ENCODE data around the gene MLLT3.

MLLT3 gene

DNA sequence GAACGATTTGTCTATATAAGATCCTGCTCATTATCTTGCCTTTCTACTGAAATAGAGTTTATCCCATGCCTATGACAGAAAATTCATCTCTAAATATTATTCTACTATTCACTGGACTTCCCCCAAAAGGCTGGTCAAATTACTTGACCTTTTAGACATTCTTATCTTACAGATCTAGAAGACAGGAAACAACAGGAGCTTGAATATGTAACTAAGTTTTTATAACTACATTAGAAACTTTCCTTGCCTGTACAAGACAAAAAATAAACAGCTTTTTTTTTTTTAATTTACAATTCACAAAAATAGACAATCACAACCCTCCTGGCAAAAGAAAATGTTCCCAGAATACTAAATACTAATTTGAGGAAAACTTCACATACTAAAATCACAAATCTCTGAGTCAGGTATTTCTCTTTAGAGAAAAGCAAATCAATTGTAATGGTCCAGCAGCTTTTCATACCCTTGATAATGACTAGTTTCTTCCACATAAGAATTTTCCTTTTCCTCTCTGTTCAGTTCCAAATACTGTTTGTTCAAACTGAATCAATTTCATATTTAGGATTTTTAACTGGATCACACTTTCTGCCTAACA lies 68.6 kb downstream of the MLLT3 start:
- no peak for DNase-seq

DNA sequence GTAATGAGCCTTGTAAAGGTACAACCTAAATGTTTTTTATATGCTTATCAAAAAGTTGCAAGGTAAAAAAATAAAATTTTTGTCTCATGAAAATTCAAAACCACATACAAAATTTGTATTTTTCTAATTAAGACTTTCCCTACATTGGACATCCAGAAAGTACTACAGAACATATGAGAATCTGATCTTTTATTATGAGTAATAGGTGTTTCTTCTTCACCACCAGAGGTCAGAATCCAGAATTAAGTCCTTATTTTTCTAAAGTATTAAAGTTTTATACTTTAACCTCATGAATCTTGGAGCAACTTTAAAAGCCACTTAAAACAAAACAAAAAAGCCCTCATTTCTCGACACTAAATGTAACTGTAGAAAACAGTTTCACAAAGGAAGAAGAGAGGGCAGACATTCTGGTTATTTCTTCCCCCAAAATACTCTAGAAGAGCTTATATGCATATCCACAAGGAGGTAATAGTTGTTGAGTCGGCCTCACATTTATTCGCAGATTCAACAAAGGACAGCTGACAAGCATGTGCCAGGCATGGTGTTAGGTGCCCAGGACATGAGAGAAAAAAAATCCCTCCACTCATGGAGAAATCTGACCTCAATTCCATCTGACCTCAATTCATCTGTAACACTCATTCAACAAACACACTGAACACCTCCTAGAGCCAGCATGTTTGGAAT lies 69.3 kb downstream of the MLLT3 start:
- DNase-seq, result no peak

DNA sequence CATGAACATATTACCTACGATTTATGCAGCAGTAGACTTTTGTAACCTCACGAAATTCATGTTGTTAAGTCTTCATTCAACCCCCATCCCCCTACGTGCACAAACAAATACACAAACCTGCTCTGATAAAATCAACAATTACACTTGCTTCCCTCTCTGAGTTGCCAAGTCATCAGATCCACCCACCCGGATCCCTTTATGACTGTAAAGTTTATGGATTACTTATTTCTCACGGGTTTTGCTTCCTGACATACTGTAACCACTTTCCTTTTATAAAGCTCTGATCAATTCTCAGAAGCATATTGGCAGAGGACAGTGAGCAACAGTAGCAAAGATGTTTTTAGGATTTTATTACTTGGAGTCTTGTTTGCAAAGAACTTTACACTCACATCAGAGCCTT lies 70.5 kb downstream of the MLLT3 start:
- DNase-seq, result no peak

DNA sequence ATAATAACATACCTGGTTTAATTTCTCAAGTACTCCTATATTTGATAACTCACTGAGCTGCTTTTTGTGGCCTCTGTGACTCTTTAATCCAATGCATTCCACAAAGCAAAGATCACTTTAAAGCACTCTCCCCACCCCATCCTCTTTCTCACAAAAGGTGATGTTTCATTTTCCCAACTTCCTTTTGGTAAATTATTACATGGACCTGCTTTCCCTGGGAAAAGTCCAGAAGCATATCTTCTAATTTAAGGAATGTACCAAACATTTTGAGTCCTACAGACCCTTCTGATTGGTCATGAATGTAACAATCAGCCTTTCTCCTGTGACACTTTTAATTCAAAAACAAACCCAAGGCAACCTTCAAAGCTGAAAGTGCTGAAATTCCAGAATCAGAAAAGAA lies 71.1 kb downstream of the MLLT3 start:
- DNase-seq, result no peak

DNA sequence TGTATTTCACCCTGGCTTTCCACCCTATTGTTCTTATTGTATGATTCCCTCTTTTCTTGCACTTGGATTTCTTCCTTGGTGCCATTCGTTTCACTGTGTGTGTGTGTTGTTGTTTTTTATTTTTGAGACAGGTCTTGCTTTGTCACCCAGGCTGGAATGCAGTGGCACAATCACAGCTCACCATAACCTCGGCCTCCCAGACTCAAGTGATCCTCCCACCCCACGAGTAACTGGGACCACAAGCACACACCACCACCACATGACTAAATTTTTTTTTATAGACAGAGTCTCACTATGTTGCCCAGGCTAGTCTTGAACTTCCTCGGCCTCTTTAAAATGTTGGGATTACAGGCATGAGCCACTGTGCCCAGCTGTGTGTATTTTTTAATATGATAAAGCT lies 72.0 kb downstream of the MLLT3 start:
- DNase-seq, result no peak

DNA sequence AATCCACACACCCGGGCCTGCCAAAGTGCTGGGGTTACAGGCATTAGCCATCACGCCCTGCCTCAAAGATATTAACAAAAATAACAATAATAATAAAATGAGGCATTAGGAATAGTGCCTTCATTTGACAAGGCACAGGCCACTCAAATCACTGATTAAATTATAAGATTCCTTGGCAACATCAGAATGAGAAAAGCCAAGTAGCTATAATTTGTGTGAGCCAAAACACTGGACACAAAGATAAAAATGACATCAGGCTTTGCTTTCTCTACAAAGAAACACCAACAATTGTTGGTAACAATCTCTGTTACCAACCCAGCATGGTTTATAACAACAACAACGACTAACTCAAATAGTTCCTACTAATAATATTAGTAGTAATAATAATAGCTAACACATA lies 73.2 kb downstream of the MLLT3 start:
- DNase-seq, result no peak

DNA sequence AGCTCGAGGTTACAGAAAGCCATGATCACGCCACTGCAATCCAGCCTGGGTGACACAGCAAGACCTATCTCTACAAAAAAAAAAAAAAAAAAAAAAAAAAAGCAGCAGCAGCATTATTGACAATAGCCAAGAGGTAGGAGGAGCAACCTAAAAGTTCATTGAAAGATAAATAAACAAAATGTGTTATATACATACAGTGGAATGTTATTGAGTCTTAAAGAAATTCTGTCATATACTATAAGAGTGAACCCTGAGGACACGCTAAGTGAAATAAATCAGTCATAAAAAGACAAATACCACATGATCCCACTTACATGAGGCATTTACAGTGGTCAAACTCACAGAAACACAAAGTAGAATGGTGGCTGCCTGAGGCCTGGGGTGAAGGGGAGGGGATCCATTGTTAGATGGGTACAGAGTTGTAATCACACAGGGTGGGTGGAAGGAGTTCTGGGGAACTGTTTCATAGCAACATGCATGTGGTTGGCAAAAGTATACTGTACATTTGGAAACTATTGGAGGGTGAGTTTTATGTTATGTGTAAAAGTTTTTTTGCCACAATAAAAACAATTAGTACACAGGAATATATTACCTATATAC lies 77.2 kb downstream of the MLLT3 start:
- no peak for DNase-seq

DNA sequence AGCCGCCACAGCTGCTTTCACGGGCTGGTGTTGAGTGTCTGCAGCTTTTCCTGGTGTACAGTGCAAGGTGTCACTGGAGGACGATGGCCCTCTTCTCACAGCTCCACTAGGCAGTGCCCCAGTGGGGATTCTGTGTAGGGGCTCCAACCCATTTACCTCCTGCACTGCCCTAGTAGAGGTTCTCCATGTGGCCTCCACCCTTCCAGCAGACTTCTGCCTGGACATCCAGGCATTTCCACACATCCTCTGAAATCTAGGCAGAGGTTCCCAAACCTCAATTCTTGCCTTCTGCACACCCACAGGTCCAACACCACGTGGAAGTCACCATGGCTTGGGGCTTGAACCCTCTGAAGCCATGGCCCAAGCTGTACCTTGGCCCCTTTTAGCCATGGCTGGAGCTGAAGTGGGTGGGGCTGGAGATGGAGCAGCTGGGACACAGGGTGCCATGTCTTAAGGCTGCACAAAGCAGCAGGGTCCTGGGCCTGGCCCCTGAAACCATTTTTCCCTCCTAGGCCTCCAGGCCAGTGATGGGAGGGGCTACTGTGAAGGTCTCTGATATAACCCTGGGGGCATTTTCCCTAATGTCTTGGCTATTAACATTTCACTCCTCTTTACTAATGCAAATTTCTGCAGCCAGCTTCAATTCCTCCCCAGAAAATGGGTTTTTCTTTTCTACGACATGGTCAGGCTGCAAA lies 82.0 kb downstream of the MLLT3 start:
- no peak for DNase-seq

DNA sequence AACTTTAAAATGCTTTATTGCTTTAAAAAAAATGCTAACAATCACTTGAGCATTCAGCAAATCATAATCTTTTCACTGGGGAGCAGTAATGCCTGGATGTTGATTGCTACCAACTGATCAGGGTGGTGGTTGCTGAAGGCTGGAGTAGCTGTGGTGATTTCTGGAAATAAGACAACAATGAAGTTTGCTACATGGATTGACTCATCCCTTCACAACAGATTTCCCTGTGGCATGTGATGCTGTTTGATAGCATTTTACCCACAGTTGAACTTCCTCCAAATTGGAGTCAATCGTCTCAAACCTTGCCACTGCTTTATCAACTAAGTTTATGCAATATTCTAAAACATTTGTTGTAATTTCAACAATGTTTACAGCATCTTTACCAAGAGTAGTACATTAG lies 83.3 kb downstream of the MLLT3 start:
- DNase-seq, result no peak

DNA sequence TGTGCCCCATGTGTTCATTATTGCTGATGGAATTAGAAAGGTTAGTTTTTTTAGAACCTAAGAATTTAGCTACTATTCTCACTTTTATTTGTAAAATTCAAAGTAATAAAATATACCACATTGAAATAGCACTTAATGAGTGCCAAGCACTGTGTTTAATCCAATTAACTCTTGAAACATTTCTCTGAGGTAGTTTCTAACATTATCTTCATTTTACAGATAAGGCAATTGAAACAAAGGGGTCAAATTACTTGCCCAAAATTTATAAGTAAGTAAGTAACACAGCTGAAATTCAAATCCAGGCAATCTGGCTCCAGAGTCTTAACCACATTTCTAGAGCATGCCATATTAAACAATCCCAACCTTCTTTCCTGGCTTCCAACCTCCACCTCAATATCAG lies 84.2 kb downstream of the MLLT3 start:
- no peak for DNase-seq

DNA sequence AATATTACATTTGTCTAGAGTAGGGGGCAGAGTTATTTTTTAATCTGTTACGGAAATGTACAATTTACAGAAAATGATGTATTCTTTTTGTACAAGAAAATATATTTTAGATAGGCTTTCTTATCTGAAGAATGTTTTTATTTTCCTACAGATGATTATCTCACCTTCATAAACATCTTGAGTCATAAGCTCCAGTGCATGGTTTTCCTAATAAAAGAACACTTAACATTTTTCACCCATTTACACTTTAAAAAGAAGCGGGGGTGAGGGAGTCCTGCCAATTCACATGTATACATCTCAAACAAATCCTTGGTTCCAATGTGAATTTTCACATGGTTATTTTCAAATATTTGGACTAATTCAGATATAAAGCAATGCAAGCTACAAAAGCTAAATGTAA lies 85.0 kb downstream of the MLLT3 start:
- no peak for DNase-seq

DNA sequence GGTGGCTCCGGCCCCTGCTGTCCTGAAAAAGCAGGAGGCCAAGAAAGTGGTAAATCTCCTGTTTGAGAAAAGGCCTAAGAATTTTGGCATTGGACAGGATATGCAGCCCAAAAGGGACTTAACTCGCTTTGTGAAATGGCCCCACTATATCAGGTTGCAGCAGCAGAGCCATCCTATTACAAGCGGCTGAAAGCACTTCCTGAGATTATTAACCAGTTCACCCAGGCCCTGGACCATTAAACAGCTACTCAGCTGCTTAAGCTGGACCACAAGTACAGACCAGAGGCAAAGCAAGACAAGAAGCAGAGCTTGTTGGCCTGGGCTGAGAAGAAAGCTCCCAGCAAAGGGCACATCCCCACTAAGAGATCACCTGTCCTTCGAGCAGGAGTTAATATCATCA lies 89.7 kb downstream of the MLLT3 start:
- no peak for DNase-seq

DNA sequence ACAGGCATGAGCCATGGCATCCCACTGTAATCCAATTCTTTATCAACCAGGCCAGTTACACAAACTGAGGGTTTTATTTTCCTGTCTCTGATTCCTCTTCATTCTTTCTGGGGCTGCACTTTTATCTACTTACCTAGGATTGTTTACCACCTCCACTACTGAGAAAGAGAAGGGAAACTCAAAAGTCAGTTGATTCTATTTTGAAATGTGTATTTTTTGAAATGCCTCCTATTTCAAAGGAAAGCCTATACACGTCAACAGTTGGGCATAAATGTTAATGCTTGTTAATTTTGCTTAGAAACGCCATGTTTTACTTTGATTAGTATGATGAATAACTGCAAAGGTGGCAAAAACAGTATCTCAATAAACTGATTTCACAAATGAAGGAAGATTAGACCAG lies 92.5 kb downstream of the MLLT3 start:
- DNase-seq, result no peak

DNA sequence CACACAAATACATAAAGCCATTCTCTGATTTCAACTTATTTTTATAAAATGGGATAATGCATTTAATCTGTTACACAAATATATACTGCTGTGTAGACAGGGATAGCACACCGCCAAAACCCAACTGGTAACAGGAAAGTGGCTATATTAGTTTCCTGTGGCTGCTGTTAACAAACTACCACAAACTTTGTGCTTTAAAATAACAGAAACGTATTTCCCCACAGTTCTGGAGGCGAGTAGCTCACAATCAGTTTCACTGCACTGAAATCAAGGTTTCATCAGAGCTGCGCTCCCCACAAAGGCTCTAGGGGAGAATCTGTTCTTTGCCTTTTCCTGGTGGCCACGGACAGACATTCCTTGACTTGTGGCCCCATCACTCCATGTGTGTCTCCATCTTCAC lies 94.0 kb downstream of the MLLT3 start:
- DNase-seq, result no peak

DNA sequence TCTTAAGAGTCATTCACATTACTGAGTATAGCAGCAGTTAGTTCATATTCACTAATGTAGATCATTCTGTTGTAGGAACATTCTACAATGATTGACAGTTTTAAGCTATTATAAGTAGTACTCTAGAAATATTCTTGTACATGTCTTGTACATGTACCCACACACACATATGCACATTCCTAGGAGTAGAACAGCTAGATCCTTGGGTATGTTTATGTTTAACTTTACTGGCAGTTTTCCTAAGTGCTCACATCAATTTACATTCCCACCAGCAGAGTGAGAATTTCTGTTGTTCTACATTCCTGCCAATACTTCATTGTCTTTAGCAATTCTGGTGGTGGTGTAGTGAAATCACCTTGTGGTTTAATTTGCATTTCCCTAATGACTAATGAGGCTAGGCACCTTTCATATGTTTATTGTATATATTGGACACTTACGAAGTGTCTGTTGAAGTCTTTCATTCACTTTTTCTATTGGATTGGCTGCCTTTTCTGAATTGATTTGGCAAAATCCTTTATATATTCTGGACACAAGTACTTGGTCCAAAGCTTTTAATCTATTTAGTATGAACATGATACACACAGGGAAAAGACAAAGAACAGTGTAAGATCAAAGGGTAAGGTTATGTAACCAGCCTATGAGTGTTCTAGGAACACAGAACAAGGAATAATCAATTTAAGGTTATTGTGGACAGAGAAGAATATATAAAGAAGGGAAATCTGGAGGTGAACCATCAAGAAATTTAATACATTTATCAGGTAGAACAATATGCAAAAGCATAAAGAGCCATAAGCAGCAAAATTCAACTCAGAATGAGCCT lies 95.6 kb downstream of the MLLT3 start:
- DNase-seq, result no peak

DNA sequence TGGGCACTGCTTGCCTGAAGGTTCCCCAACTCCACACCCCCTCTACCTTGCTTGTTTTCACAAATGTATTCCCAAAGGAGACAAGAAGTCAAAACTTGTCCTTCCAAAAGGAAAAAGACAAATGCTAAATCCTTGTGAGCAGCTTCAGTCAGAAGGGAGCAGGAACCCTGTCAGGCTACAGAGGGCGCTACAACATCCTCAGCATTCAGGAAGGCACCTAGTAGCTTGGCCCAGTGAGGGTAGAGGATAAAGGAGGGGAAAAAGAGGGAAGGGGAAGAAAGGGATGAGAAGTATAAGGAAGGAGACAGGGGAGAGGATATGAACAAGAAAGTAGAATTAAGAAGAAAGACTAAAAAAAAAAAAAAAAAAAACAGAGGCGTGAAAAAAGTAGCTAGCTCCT lies 97.5 kb downstream of the MLLT3 start:
- no peak for DNase-seq

DNA sequence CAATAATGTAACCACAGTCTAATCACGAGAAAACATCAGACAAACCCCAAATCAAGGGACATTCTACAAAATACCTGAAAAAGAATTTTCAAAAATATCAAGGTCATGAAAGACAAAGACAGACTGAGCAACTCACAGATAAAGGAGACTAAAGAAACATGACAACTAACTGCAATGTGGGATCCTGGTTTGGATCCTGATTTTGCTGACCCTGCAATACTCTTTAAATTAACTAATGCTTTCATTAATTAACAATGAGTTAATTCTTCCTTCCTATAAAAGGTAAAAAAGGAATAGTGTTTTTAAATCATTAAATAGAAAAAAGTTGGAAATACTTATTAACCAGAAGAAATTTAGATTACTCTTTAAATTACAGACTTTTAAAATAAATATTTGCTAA lies 103.6 kb downstream of the MLLT3 start:
- DNase-seq, result no peak

DNA sequence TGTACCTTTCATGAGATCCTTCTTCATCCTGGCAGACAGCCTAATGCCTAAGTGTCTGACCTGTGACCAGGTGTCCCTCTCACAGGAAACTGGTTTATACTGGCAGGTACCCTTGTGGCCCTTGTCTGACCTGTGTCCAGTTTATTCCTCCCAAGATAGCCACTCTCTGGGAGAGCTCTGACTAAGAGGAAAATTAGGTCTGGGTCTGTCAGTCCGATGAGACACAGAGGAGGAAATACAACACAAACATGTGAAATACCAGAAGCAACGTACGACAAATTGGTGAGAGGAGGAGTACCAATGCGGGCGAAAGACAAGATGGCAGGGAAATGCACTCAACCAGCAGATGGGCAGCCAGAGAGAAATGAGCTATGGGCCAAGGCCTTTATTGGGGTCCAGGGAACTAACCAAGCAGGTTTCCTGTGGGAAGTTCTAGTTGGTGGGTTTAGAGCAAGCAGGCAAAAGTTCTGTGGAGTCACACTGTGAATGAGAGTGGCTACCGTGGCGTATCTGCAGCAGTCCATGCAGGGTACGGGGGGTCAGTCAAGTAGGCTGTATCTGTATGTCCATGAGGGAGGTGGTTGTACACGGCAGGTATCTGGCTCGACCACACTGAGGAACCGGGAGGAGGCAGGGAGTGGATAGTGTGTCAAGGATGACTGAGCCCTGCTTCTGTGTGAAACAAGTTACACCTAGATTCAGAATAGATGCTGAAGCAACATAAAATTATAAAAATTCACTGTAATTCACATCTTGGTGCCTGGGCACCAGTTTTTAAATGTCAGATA lies 109.0 kb downstream of the MLLT3 start:
- no peak for DNase-seq

DNA sequence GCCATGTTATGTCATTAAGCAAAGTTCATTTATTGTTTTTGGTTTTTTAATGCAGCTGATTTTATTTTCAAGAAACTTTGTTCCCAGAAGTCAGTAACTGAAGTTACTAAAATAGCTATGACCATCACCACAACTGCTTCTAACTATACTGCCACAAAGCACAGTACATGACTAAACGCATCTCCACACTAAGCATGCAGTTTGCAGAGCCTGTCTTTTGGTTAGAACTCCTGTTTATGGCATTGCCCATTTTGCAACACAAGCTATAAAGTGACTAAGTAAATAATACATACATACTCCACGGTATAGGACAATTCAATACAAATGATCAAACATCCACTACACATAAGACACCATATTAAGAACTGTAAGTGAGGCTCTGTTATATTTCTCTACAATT lies 109.7 kb downstream of the MLLT3 start:
- no peak for DNase-seq

DNA sequence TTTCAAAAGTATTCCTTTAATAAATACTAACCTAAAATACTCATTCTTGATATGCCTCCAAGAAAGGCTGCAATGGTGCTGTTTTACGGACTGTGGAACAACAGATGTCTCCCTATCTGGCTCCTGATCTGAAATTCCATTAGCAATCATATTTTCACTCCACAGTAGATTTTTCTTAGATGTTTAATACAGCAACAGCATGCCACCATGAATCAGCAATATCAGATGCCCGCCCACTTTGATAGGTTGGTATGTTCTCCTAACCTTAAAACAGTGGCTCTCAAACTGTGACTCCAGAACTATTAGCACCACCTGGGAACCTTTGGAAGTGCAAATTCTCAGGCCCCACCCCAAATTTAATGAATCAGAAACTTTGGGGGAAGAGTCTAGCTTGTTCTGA lies 110.2 kb downstream of the MLLT3 start:
- no peak for DNase-seq

DNA sequence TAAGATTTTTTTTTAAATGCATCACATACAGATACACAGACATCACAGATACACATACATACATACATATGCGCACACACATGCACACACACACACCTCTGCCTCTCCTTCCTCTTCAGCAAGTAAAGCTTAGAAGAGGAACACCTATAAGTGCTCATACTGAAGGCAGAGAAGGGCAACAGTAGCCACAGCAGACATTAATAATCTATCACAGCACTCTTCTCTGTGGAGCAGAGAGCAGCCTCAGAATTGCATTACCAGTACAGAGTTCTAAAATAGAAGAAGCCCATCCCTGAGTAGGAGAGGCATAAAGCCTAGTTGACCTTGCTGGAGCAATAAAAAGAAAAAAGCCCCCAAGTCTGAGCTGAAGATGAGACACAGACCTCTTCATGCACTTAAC lies 110.6 kb downstream of the MLLT3 start:
- DNase-seq, result no peak

DNA sequence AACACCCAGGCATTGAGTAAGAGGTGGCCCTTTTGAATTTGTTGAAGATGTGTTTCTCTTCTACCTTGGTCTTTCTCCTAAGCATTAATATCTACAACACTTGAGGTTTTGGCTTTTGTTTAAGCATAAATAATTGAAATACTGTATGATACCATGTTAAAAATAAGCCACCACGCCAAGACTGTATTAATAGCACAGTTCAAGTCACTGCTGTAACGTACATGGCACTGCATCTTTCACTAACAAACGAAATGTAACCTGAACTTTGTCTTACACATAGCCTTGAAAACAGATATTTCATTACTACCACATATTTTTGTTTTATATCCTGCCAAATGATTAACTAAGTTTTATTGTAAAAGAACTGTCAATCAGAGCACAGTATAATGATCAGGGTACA lies 112.8 kb downstream of the MLLT3 start:
- no peak for DNase-seq

DNA sequence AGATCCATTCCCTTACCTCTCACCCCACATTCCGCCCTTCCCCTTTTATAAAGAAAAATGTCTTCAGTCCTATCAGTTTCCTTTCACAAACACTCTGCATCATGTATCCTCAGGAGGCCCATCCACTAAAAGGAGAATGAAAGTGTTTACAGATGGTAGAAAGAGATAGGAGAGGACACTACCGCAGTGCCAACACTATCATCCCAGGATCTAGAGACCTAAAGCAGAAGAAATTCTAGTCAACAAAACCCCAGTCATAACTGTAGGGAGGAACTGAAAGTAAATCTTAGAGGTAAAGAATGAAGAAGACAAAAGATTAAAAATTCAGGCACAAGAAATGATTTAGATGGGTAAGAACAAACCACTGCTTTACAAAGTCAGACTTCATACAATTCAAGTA lies 114.1 kb downstream of the MLLT3 start:
- DNase-seq, result no peak

Data from NCI-H1105 treated with DMSO at 0.1 percent for 48 hours (cell line).